HG02852 (cell line): Measurements from ENCODE around the gene MACIR.

Experiments
- ATAC-seq: cut with Tn5 transposase; IDR thresholded peaks from one replicate; pipeline ENCODE4 v1.9.1; 2021; ENCODE audit warnings: mild to moderate bottlenecking, moderate library complexity; ENCODE audit not compliant: unreplicated experiment

Gene MACIR

DNA sequence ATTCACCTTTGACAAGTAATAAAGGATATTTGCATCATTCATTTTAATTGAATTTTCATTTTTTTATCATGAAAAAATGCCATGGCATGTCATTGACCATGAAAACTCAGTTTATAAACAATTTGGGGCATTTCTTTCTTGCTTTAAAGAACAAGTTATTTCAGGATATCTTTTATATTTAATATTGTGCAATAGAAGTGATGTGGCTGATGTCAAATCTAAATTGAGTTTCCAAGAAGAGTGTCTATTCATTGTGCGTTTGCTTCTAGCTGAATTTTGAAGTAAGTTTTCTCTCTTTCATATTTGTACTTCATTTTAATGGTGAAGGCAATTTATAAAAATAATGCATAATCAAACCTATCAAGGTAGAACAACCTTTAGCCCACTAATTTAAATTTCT lies 30.5 kb downstream of the MACIR start:
- no peak for ATAC-seq

DNA sequence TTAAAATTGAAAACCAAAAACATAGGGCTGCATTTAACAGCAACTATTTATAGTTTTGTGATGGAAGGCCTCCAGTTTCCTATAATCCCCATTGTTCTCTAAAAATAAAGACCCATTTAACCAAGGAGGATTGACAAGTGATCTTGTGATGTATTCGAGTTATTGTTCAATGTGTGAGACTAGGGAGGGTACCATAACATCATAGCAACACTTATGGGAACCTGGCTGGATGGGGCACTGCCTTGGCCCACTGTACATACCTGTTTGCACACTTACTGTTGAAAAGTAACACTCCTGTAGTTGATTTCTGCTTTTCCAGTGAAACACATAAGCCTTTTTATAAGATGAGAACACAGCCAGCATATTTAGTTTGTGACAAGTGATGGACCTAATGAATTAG lies 32.3 kb downstream of the MACIR start:
- ATAC-seq = no peak

DNA sequence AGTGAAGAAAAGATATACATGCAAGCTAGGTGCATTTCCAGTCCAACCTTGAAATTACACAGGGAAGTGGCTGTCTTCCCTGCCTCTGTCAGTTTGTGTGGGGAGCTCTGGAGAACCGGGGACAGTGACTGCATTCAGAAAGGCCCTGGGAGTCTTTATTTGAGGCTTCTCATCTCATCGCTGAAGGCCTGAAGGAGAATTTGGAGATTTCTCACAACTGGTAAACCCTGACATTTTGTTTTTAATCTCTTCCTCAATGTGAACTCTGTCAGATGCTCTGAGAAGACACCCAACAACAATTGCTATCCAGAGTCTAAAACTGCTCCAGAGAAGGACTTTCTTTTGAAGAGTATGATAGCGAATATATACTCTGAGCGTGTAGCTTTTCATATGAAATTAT lies 33.0 kb downstream of the MACIR start:
- ATAC-seq = no peak

DNA sequence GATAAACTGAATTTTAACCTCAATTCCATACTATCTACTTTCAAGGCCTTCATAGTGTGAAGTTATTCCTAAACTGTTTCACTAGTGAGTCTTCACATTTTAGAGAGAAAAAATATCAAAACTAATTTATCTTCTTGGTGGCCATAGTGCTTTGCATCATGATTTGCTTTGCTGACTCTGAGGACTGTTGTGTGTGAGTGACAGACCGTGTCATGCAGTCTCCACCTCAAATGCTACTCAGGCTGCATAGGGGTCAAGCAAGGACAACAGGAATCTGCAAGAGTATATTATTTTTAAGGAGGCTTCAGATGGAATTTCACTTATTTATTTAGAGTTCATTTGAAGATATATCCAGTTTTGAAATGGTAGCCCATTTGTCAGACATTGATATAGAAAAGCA lies 34.5 kb downstream of the MACIR start:
- no peak for ATAC-seq

DNA sequence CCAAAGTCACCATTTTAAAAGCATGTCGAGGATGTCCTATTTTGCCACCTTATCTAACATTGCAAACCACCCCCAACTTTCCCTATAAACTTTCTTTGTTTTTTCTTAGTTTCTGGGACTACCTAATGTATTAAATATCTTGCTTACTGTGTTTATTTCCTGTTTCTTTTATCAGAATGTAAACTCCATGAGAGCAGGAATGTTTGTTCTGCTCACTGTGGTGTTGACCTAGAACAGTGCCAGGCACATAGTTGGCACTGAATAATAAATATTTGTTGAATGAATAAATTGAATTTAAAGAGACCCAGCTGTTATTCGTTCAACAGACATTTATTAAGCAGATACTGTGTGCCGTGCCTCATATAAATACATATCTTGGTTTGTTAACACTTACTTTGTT lies 35.2 kb downstream of the MACIR start:
- ATAC-seq = no peak

DNA sequence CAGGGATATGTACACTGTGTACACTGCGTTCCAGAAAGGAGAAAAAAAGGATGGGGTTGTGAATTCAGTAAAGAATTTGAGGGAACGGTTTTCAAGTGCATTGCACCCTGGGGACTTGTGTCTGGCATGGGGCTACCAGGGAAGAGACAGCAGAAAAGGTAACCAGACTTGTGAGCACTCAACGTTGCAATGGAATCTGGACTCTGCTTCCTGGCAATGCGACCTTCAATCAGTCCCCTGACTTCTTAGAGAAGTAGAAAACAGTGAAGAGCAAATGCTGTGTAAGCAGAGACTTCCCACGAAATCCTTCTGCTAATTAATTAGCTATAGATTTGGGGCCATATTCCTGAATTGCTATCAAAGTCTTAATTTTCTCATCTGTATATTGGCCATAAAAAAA lies 36.3 kb downstream of the MACIR start:
- ATAC-seq = no peak

DNA sequence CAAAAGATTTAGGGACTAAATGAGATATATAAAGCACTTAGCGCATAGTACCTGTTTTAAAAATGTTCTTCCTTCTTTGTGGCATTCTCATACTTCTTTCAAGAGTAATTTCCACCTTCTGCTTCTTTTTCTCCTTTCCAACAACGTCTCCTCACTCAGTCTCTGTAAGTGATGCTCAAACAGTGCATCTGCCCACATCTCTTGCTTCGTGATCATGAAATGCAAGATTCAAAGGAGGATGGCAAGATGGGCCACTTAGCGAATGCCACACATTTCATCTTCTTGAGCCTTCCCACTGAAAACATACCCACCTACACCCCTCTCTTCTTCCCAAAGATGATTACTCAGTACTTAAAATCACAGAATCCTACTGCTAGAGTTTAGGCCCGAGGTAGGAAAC lies 36.9 kb downstream of the MACIR start:
- no peak for ATAC-seq

DNA sequence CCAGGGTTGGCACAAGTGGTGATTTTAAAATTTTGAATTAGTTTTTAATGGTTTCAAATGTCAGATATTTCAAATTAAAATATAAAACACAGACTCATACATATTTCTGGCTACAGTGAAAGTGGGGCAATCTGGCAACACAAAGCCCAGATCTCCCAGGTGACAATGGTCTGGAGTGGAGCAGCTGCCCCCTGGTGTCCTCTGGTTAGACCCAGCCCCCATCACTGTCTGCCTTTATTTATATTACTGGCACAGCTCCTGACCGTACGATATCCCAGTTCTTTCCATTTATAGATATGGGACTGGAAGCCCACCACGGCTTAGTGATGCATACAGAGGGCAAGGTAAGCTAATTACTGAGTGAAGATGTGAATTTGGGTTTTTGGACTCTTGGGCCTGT lies 37.3 kb downstream of the MACIR start:
- no peak for ATAC-seq

DNA sequence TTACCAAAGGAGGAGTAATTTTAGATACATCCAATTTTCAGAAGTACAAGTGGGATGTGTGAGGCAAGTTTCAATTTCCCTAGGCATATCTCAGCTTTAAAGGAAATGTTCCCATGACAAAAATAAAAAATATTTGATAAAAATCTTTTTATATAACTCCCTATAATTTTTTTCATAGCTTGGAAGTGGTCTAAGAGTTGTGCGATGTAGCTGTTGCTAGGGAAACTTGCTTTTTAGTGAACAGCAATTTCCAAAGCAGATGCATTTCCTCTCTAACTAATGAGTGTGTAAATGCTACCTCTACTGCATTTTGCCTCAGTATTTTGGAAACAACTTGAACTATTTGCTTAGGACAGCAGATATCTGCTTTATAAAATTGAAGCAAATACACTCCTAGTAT lies 39.6 kb downstream of the MACIR start:
- no peak for ATAC-seq

DNA sequence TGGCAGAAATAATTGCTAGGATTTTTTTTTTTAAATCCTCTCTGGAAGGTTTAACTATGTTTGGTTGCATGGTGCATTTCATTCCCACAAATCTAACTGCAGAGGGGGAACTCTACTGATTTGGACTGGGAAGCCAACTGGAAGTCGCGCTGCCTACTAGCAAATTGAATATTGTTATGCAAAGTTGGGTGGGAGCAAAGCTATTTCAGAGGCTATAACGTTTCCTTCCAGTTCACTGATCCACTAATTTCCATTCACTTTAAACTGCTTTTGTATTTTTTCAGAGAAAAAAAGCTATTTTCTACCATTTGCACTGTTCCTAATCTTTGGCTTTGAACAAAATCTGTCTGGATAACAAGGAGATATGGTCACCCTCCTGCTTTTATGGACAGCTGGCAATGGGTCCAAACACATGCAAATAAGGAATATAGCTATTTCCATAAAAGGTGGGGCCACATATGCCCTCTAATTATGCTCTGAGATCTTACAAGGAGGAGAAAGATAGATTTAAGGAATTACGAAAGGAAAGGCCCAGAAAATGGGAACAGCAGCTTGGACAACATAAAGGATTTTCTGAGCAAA lies 40.1 kb downstream of the MACIR start:
- ATAC-seq = no peak

DNA sequence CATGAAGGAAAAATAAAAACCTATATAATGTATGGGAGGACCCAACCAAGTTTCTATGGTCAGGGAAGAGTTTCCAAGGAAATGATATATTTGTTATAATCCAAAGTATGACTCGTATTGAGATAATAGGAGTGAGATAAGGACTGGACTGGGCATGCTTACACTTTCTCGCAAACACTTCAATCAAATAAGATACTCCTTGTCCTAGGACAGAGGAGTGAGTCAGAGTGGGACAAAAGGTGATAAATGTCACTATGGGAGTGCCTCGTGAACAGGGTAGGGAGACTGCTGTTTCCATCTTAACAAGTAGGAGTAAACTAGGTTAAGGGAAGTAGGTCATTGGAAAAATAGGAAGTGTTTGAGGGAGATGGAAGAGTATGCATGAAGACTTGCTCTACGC lies 47.2 kb downstream of the MACIR start:
- no peak for ATAC-seq

DNA sequence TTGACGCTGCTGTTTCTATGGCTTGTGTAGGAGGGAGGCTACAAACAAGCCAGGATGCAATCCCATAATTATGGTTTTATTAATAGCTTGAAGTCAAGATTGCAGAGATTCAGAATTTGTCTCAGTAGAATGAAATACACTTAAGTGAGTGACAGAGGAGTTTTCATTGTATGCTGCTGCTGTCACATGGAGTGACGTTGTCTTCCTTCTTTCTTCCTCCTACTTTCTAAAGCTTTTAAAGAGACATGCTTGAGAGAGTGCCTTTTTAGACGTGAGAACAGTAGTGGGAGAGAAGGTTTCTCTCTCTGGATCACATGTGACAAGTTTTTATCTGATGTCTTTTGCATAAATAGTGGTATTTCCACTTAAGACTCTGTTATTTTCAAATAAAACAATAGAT lies 48.9 kb downstream of the MACIR start:
- peak; percentile 52 for ATAC-seq

DNA sequence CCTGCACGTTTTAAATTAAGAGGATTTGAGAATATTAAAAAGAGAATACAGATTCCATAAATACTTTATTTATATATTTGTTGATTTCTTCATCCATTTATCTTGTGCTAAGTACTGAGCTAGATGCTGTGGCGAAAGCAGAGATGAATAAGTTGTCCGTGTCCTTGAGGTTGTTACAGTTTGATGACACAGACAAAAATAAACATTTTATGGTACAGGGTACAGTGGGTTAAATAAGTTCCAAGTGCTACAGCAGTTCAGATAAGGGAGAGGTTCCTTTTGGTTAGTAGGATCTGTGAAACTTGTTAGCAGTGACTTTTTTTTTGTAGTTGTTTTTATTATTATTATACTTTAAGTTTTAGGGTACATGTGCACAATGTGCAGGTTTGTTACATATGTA lies 50.2 kb downstream of the MACIR start:
- ATAC-seq = no peak

DNA sequence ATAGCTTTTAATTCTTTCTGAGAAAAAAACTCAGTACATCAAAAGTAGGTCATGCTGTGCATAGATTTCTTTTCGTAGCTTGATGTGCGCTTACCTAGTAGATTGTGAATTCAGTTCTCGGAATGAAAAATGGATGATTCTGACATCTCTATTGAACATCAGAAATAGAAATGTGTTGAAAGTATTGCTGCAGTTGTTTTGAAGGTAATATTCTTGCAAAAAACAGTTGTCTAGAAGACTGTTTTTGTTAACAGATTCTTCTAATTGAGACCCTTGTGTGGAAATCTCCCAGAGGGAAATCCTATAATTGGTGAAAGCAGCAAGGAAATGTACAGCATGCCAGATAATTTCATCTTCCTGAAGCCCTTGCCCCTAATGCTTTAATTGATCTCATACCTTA lies 54.5 kb downstream of the MACIR start:
- no peak for ATAC-seq

DNA sequence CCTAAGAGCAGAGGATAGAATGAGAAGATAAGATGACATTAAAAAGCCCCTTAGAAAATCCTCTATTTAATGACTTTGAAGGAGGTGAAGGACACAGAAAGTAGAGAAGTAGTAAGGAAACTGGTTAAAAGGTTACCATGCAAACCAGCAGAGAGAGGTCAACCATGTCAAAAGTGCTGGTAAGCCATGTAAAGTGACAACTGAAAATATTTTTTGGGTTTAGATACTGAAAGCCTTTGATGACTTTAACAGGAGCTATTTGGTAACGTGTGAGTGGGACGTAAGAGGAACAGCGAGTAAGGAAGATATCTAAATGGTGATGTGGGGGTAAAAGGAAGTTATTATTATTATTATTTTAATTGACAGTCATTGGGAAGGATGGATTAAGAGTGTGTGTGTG lies 56.9 kb downstream of the MACIR start:
- peak; percentile 72 for ATAC-seq

DNA sequence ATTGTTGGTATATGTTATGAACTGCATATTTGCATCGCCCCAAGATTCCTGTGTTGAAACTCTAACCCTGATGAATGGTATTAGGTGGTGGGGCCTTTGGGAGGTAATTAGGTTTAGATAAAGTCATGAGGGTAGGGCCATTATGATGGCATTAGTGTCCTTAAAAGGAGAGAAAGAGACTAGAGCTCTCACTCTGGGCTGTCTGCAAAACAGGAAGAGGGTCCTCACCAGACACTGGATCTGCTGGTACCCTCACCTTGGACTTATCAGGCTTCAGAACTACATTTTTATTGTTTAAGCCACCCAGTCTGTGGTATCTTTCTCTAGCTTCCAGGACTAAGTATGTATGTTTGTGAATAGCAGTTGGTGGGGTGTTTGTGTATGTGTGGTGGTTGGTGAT lies 68.9 kb downstream of the MACIR start:
- no peak for ATAC-seq

DNA sequence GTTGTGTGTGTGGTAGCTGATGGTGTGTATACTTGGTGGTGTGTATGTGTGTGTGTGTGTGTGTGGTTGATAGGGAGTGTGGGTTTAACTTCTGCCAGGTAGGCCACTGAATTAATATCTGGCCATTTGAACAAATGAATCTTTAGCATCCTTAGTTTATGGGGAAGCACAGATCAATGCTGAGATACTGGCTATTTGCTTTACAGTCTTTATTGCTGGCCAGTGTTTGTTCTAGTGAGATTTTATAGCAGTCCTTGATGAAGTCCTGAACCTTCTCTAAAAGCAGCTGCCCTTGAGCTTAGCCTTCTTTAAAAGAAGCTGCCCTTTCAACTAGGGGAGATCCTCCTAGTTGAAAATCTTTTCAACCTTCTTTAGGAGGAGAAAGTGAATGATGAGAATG lies 69.3 kb downstream of the MACIR start:
- no peak for ATAC-seq
